PC-3 (cell line): ENCODE measurements around the gene LRRTM2. TPM values are rescaled to one million over a fixed set of nuclear protein-coding genes. Genes with fewer than 3 reads are reported as not detected.

Experiments used
- ATAC-seq: fragments of 200-7000 bp; cut with Tn5 transposase; 2 replicates; pipeline ENCODE4 v1.9.1; 2020; ENCODE audit warnings: mild to moderate bottlenecking, moderate library complexity
- BruUV-seq: library from RNA; stranded (reverse); fragments of 400-500 nt; replicated peaks from 2 replicates; lab custom pipeline; 2021; lab: Mats Ljungman, UMichigan
- CTCF ChIA-PET: fragments of 300-600 bp; sonication (Branson Sonifier 250); formaldehyde crosslinking; loops from one replicate; lab custom pipeline; 2022; ENCODE audit warnings: antibody characterized with exemption; lab: Charles Lee
- POLR2A ChIA-PET: fragments of 300-600 bp; sonication (Branson Sonifier 250); formaldehyde crosslinking; loops from one replicate; lab custom pipeline; 2022; ENCODE audit warnings: antibody characterized with exemption; ENCODE audit not compliant: unreplicated experiment; lab: Charles Lee
- DNase-seq: peaks from one replicate; pipeline ENCODE4 v3.0.0-alpha.2; 2015
- H2AFZ ChIP-seq: fragments of 300-600 bp; sonication (generic); 2 replicates; pipeline ENCODE4 v1.6.0; 2016; ENCODE audit warnings: antibody characterized with exemption, low read length
- H3F3A ChIP-seq: fragments of 300-600 bp; sonication (generic); one replicate; pipeline ENCODE4 v1.6.0; 2017; ENCODE audit warnings: antibody characterized with exemption, low read length, control low read depth, mild to moderate bottlenecking; ENCODE audit not compliant: unreplicated experiment
- H3K27ac ChIP-seq: fragments of 300-600 bp; sonication (generic); 2 replicates; pipeline ENCODE4 v1.5.1; 2016; ENCODE audit warnings: mild to moderate bottlenecking, low read length
- H3K27me3 ChIP-seq: fragments of 300-600 bp; sonication (generic); 2 replicates; pipeline ENCODE4 v1.6.1; 2016; ENCODE audit warnings: low read length, mixed read lengths
- H3K36me3 ChIP-seq: fragments of 300-600 bp; sonication (generic); 2 replicates; pipeline ENCODE4 v1.6.1; 2016; ENCODE audit warnings: low read depth, mixed run types, low read length, mixed read lengths
- H3K4me1 ChIP-seq: fragments of 300-600 bp; sonication (generic); 2 replicates; pipeline ENCODE4 v1.5.1; 2016; ENCODE audit warnings: low read length; ENCODE audit not compliant: insufficient read depth
- H3K4me2 ChIP-seq: fragments of 300-600 bp; sonication (generic); 2 replicates; pipeline ENCODE4 v1.6.0; 2016; ENCODE audit warnings: low read length
- H3K4me3 ChIP-seq: fragments of 300-600 bp; sonication (generic); 2 replicates; pipeline ENCODE4 v1.5.1; 2016; ENCODE audit warnings: mild to moderate bottlenecking, low read length, mixed read lengths
- H3K79me2 ChIP-seq: fragments of 300-600 bp; sonication (generic); 2 replicates; pipeline ENCODE4 v1.6.1; 2017; ENCODE audit warnings: low read length, mixed read lengths
- H3K9ac ChIP-seq: fragments of 300-600 bp; sonication (generic); 2 replicates; pipeline ENCODE4 v1.6.0; 2016; ENCODE audit warnings: mild to moderate bottlenecking, low read length
- H3K9me2 ChIP-seq: fragments of 300-600 bp; sonication (generic); replicated peaks from 2 replicates; pipeline ENCODE4 v1.6.1; 2016; ENCODE audit warnings: mixed run types, low read length, mixed read lengths
- H3K9me3 ChIP-seq: fragments of 300-600 bp; sonication (generic); 2 replicates; pipeline ENCODE4 v1.6.1; 2016; ENCODE audit warnings: low read length, mixed read lengths
- H4K20me1 ChIP-seq: fragments of 300-600 bp; sonication (generic); 2 replicates; pipeline ENCODE4 v1.6.1; 2016; ENCODE audit warnings: low read length, mixed read lengths
- CTCF ChIP-seq: fragments of 300-600 bp; sonication (generic); conservative IDR thresholded peaks from 2 replicates; pipeline ENCODE4 v1.5.1; 2017; ENCODE audit warnings: antibody characterized with exemption, low read depth, mild to moderate bottlenecking, low read length
- EZH2 ChIP-seq: fragments of 300-600 bp; sonication (generic); IDR thresholded peaks from one replicate; pipeline ENCODE4 v1.6.1; 2017; ENCODE audit warnings: antibody characterized with exemption, mild to moderate bottlenecking, low read length; ENCODE audit not compliant: unreplicated experiment
- EZH2phosphoT487 ChIP-seq: fragments of 300-600 bp; sonication (generic); IDR thresholded peaks from 2 replicates; pipeline ENCODE4 v1.6.1; 2018; ENCODE audit warnings: mild to moderate bottlenecking, antibody characterized with exemption, low read length, borderline replicate concordance
- intact Hi-C: fragments of 100-400 bp; cut with micrococcal nuclease; formaldehyde crosslinking; loops from 2 replicates; pipeline ENCODE4 v1.9.0; 2023
- total RNA-seq: library from RNA; depleted of rRNA; stranded (reverse); fragments of >200 nt; gene quantifications from 2 replicates; pipeline ENCODE4 v1.2.3, GENCODE V29; 2014

The LRRTM2 gene
- total RNA-seq, 1 experiment from 2014 or later, result not detected

DNA sequence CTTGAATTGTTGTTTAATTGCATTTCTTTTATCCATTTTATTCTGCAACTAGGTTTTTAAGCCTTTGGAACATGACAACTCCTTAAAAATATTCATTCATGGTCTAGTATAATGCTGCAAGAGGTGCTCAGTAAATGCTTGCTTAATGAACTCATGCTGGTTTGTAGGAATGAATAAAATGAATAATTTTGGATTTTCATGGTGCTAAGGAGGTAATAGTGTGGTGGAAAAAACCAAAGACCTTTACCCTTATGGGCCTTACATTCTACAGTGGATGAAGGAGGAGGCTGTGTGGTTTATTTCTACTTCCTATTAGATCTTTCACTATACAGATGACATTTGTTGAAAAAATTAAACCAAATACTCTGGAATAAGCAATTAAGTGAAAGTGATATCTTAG is 43.4 kb downstream of the LRRTM2 start:
- H3K27me3 ChIP-seq, result no peaks in the 10 kb centered on the region
- BruUV-seq, result no TSS peak
- H3K79me2 ChIP-seq, result no peaks in the 10 kb centered on the region
- H3F3A ChIP-seq, result no peaks in the 10 kb centered on the region
- no peaks in the 10 kb centered on the region for H3K4me1 ChIP-seq
- CTCF ChIA-PET, result no interaction called here
- intact Hi-C loops, result no loop called here
- ATAC-seq (no peak), DNase-seq (no peak)
- H3K9ac ChIP-seq, result no peak overlapping the region
- H3K36me3 ChIP-seq, result no peaks in the 10 kb centered on the region
- no peak overlapping the region for H2AFZ ChIP-seq
- H3K4me3 ChIP-seq, result no peak overlapping the region
- TF ChIP-seq EZH2phosphoT487, result no peak
- TF ChIP-seq CTCF, result no peak
- no peak for TF ChIP-seq EZH2
- no peaks in the 10 kb centered on the region for H4K20me1 ChIP-seq
- H3K9me2 ChIP-seq, result no peaks in the 10 kb centered on the region
- H3K27ac ChIP-seq, result no peak overlapping the region
- H3K4me2 ChIP-seq, result no peak overlapping the region
- POLR2A ChIA-PET, result no interaction called here
- H3K9me3 ChIP-seq, result no peaks in the 10 kb centered on the region

DNA sequence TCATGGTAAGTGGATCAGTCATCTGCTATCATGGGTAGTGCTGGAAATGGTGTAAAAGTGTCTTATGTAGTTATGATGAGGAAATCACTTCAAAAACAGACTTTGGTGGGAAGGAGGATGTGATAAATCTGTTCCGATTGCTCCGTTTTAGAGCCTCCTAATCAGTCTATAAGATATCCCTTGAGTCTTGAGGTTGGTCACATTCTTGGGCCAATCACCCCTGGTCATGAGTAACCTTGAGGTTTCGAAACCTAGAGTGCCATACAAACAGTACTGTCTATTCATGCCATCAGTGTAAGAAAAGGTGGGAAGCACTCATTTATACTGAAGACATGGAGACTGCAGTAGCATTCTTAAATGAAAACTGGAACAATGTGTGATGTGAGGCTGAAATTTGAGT is 45.8 kb downstream of the LRRTM2 start:
- Histone ChIP-seq H3K27ac (no peak overlapping the region), H3K9me3 (no peaks in the 10 kb centered on the region), H3K4me3 (no peak overlapping the region), H3K4me1 (no peaks in the 10 kb centered on the region), H3F3A (no peaks in the 10 kb centered on the region), H3K27me3 (no peaks in the 10 kb centered on the region), H2AFZ (no peak overlapping the region), H3K36me3 (no peaks in the 10 kb centered on the region), H3K9me2 (no peaks in the 10 kb centered on the region), H3K79me2 (no peaks in the 10 kb centered on the region), H3K4me2 (no peak overlapping the region), H3K9ac (no peak overlapping the region), H4K20me1 (no peaks in the 10 kb centered on the region)
- TF ChIP-seq EZH2, result no peak
- TF ChIP-seq EZH2phosphoT487, result no peak
- TF ChIP-seq CTCF, result no peak
- DNase-seq, result no peak
- intact Hi-C loops, result no loop called here
- CTCF ChIA-PET, result no interaction called here
- no TSS peak for BruUV-seq
- POLR2A ChIA-PET, result no interaction called here
- ATAC-seq, result no peak

DNA sequence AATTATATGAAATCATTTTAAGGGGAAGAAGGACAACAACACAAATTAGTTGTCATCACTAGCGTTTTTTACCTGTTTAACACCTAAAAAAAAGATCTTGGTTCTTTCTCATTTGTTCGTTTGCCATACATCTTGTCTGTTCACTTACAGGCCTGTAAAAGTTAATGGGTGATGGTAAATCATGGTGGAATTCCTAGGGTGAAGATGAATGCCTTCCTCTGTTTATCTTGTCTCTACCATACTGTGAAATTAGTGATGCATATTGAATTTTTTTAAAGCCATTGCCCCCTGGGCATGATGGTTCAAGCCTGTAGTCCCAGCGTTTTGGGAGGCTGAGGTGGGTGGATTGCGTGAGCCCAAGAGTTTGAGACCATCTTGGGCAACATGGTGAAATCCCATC is 46.6 kb downstream of the LRRTM2 start:
- CTCF ChIA-PET, result no interaction called here
- Histone ChIP-seq H3K4me2 (no peak overlapping the region), H3K27me3 (no peaks in the 10 kb centered on the region), H3K27ac (no peak overlapping the region), H3K4me3 (no peak overlapping the region), H2AFZ (no peak overlapping the region), H3K36me3 (no peaks in the 10 kb centered on the region), H3K4me1 (no peaks in the 10 kb centered on the region), H3K79me2 (no peaks in the 10 kb centered on the region), H3F3A (no peaks in the 10 kb centered on the region), H3K9me2 (no peaks in the 10 kb centered on the region), H4K20me1 (no peaks in the 10 kb centered on the region), H3K9ac (no peak overlapping the region), H3K9me3 (no peaks in the 10 kb centered on the region)
- TF ChIP-seq EZH2phosphoT487 (no peak), CTCF (no peak), EZH2 (no peak)
- ATAC-seq (no peak), DNase-seq (no peak)
- BruUV-seq, result no TSS peak
- intact Hi-C loops, result no loop called here
- POLR2A ChIA-PET, result no interaction called here
